Measurements from ENCODE around the gene SLC44A4. TPM values are rescaled to one million over a fixed set of nuclear protein-coding genes. Genes with fewer than 3 reads are reported as not detected.

The SLC44A4 gene
- total and polyA plus RNA-seq, 2 of the 8 experiments (the other 6 are each of a cell fraction or from before 2014, with no cell fraction given) = 4.8 to 7.0 TPM

GRCh38 chr6:31875877-31876276 lies 2.9 kb downstream of the SLC44A4 start (continued):
- TF ChIP-seq SP2 (IDR thresholded peaks at IDR 0.05; ENCODE audit: low read length) (no peak), CBX5 (IDR thresholded peaks at IDR 0.05; ENCODE audit: low read depth, low read length) (no peak), HDAC6 (IDR thresholded peaks at IDR 0.05; ENCODE audit: low read depth, low read length) (no peak)

All from H1 (cell line).